Hepatocyte (in vitro differentiated cells): ENCODE data around the gene KRTAP12-4. TPM values are rescaled to one million over a fixed set of nuclear protein-coding genes. Genes with fewer than 3 reads are reported as not detected.
"Not testable (repeated sequence)": the region's sequence is repeated elsewhere in the genome, so short reads cannot be mapped to it uniquely, and the experiment has no call there.

Source experiments
- DNase-seq: peaks from one replicate; pipeline ENCODE4 v3.0.0-alpha.2; 2016; ENCODE audit warnings: low spot score
- H2AFZ ChIP-seq: fragments of 200-600 bp; sonication (generic); 2 replicates; pipeline ENCODE4 v1.6.0; 2016; ENCODE audit warnings: antibody characterized with exemption, mild to moderate bottlenecking
- H3K27ac ChIP-seq: fragments of 200-600 bp; sonication (generic); 2 replicates; pipeline ENCODE4 v1.5.1; 2016; ENCODE audit warnings: mild to moderate bottlenecking
- H3K27me3 ChIP-seq: fragments of 200-600 bp; sonication (generic); 2 replicates; pipeline ENCODE4 v1.6.1; 2016
- H3K36me3 ChIP-seq: fragments of 200-600 bp; sonication (generic); replicated peaks from 2 replicates; pipeline ENCODE4 v1.5.1; 2016; ENCODE audit warnings: low read depth; ENCODE audit not compliant: insufficient read depth
- H3K4me1 ChIP-seq: fragments of 200-600 bp; sonication (generic); 2 replicates; pipeline ENCODE4 v1.5.1; 2016; ENCODE audit warnings: mild to moderate bottlenecking, moderate library complexity; ENCODE audit not compliant: insufficient read depth
- H3K4me2 ChIP-seq: fragments of 200-600 bp; sonication (generic); 2 replicates; pipeline ENCODE4 v1.6.0; 2016
- H3K4me3 ChIP-seq: fragments of 200-600 bp; sonication (generic); 2 replicates; pipeline ENCODE4 v1.5.1; 2016; ENCODE audit warnings: mild to moderate bottlenecking
- H3K79me2 ChIP-seq: fragments of 200-600 bp; sonication (generic); 2 replicates; pipeline ENCODE4 v1.6.0; 2017; ENCODE audit warnings: mild to moderate bottlenecking
- H3K9me2 ChIP-seq: fragments of 200-600 bp; sonication (generic); replicated peaks from 2 replicates; pipeline ENCODE4 v1.6.0; 2017; ENCODE audit warnings: mild to moderate bottlenecking; ENCODE audit not compliant: insufficient read depth
- H3K9me3 ChIP-seq: fragments of 200-600 bp; sonication (generic); 2 replicates; pipeline ENCODE4 v1.5.1; 2016; ENCODE audit warnings: low read depth, mild to moderate bottlenecking
- H4K20me1 ChIP-seq: fragments of 200-600 bp; sonication (generic); 2 replicates; pipeline ENCODE4 v1.6.0; 2016; ENCODE audit warnings: mild to moderate bottlenecking; ENCODE audit not compliant: insufficient read depth, poor library complexity, severe bottlenecking
- CTCF ChIP-seq: fragments of 200-600 bp; sonication (generic); IDR thresholded peaks from 2 replicates; pipeline ENCODE4 v1.5.1; 2016; ENCODE audit warnings: antibody characterized with exemption, mild to moderate bottlenecking; ENCODE audit not compliant: poor library complexity
- EZH2 ChIP-seq: fragments of 200-600 bp; sonication (generic); IDR thresholded peaks from 2 replicates; pipeline ENCODE4 v1.6.1; 2016; ENCODE audit warnings: antibody characterized with exemption, mild to moderate bottlenecking, borderline replicate concordance
- EZH2phosphoT487 ChIP-seq: fragments of 200-600 bp; sonication (generic); IDR thresholded peaks from one replicate; pipeline ENCODE4 v1.6.1; 2018; ENCODE audit warnings: antibody characterized with exemption, mild to moderate bottlenecking, low read depth, moderate library complexity; ENCODE audit not compliant: unreplicated experiment, severe bottlenecking
- WGBS: methylation state at CpG from one replicate; pipeline ENCODE4 v1.1.6; 2016; ENCODE audit warnings: low lambda C conversion rate; ENCODE audit errors: missing lambda C conversion rate; 5-methylcytosine and 5-hydroxymethylcytosine counted together
- polyA plus RNA-seq: library from polyadenylated mRNA; unstranded; fragments of >200 nt; fragmentation: Nextera tagmentation; extraction: Ambion mirVana; gene quantifications from 2 replicates; pipeline ENCODE4 v1.2.1, GENCODE V29; 2016
- total RNA-seq: library from RNA; depleted of rRNA; stranded (reverse); fragments of >200 nt; gene quantifications from 2 replicates; pipeline ENCODE4 v1.2.3, GENCODE V29; 2014

Gene KRTAP12-4
- total and polyA plus RNA-seq, 2 experiments from 2014 or later = not detected

- no peak overlapping the region for H3K4me2 ChIP-seq
- H3K4me3 ChIP-seq = no peak overlapping the region
- no peak overlapping the region for H2AFZ ChIP-seq
- TF ChIP-seq EZH2phosphoT487 (no peak), CTCF (no peak), EZH2 (no peak)
- H3K36me3 ChIP-seq = no peaks in the 10 kb centered on the region
- no peaks in the 10 kb centered on the region for H3K9me2 ChIP-seq
- H3K27ac ChIP-seq = no peak overlapping the region
- H3K4me1 ChIP-seq = peaks cover 3% of the 10 kb centered on the region
- H3K79me2 ChIP-seq = no peaks in the 10 kb centered on the region
- no peak for DNase-seq
- no peaks in the 10 kb centered on the region for H3K9me3 ChIP-seq
- WGBS = 69% methylated on average over 21 of the region's 21 CpGs
- H3K27me3 ChIP-seq = peaks cover 48% of the 10 kb centered on the region
- no peaks in the 10 kb centered on the region for H4K20me1 ChIP-seq
Observed at GRCh38 chr21:44700101-44701022, 45.9 kb upstream of the KRTAP12-4 start.

DNA sequence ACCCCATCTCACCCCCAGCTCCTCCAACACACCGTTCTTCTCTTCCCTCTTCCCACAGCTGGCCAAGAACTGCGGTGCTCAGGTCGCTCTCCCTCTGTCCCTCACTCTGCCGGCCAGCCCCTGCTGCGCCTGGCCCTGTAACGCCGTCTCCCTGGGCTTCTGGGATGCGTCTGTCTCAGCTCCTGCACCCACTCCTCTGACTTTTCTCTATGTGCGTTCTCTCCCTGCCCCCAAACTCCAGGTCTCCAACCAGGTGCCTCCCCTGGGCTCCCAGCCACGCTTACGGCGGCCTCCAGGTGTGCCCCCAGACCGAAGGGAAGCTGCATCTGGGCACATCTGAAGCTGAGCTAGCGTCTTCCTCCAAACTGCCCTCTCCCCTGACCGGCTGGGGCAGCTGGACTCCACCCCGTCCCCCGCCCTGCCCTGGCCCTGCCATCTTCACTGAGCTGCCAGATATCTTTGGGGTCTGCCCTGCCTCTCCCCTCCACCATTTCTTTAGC lies 45.1 kb upstream of the KRTAP12-4 start:
- Histone ChIP-seq H3K27me3 (peaks cover 41% of the 10 kb centered on the region), H3K27ac (no peak overlapping the region), H3K9me2 (no peaks in the 10 kb centered on the region), H3K9me3 (no peaks in the 10 kb centered on the region), H3K79me2 (no peaks in the 10 kb centered on the region), H3K4me1 (peaks cover 3% of the 10 kb centered on the region), H3K4me2 (no peak overlapping the region), H2AFZ (no peak overlapping the region), H3K36me3 (no peaks in the 10 kb centered on the region), H4K20me1 (no peaks in the 10 kb centered on the region), H3K4me3 (no peak overlapping the region)
- no peak for DNase-seq
- WGBS = 73% methylated on average over 12 of the region's 17 CpGs
- TF ChIP-seq CTCF = no peak
- no peak for TF ChIP-seq EZH2phosphoT487
- TF ChIP-seq EZH2 = no peak

DNA sequence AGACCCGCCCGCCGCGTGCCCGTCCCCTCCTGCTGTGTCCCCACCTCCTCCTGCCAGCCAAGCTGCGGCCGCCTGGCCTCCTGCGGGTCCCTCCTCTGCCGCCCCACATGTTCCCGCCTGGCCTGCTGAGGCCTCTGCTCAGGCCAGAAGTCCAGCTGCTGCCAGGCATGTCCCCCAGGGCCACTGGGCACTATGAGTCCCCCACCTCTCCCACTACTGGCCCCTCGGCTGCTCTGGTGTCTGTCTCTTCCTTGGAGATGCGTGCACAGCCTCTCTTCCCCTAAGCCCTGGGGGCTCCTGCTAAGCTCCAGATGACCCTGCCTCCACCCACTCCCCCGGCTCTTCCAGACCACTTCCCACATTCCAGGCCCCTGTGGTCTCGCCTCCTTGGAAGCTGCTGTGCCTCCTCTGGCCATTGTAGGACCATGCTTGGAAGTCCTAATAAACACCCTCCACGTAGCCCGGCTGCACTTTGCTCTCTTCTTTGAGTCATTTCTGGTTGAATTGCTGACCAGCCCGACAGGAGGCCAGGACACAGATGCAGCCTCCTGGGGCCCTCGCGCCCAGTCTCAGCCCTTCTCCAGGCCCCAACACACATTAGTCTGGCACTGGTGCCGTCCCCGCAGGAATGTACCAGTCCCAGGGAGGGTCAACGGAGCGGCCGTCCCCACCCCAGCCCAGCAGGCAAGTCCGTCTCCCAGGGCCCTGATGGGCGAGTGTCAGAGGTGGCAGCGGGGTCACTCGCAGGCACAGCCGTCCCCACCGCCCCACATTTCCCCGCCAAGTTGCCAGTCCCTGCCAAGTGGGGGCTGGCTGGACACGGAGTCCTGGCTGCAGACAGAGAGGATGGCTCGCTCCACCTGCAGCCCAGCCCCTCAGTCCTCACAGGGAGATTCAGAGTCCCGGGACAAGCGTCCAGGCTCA lies 43.6 kb upstream of the KRTAP12-4 start:
- Histone ChIP-seq H4K20me1 (no peaks in the 10 kb centered on the region), H3K27ac (no peak overlapping the region), H3K27me3 (peaks cover 26% of the 10 kb centered on the region), H3K79me2 (no peaks in the 10 kb centered on the region), H3K4me1 (peaks cover 3% of the 10 kb centered on the region), H2AFZ (no peak overlapping the region), H3K9me3 (peaks cover 6% of the 10 kb centered on the region), H3K4me3 (no peak overlapping the region), H3K4me2 (no peak overlapping the region), H3K9me2 (no peaks in the 10 kb centered on the region), H3K36me3 (no peaks in the 10 kb centered on the region)
- TF ChIP-seq EZH2 (no peak), CTCF (no peak), EZH2phosphoT487 (no peak)
- peak; percentile 50 for DNase-seq
- 50% methylated on average over 17 of the region's 35 CpGs for WGBS

DNA sequence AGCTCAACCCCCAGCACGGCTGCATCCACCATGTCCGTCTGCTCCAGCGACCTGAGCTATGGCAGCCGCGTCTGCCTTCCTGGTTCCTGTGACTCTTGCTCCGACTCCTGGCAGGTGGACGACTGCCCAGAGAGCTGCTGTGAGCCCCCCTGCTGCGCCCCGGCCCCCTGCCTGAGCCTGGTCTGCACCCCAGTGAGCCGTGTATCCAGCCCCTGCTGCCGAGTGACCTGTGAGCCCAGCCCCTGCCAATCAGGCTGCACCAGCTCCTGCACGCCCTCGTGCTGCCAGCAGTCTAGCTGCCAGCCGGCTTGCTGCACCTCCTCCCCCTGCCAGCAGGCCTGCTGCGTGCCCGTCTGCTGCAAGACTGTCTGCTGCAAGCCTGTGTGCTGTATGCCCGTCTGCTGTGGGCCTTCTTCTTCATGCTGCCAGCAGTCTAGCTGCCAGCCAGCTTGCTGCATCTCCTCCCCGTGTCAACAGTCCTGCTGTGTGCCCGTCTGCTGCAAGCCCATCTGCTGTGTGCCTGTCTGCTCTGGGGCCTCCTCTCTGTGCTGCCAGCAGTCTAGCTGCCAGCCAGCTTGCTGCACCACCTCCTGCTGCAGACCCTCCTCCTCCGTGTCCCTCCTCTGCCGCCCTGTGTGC lies 42.8 kb upstream of the KRTAP12-4 start, which contains the start of gene KRTAP10-12:
TSS of gene KRTAP10-12 (plus strand) at position 1 of the 639 bp plus-strand sequence. CDS start at position 31, 30 bp downstream.
- peaks cover 24% of the 10 kb centered on the region for H3K27me3 ChIP-seq
- H4K20me1 ChIP-seq, H3K27ac ChIP-seq: not testable (repeated sequence)

More for the DNA sequence above, 42.8 kb upstream of the KRTAP12-4 start, which contains the start of gene KRTAP10-12:
- DNase-seq, H3K36me3 ChIP-seq, H2AFZ ChIP-seq, H3K4me2 ChIP-seq, H3K9me2 ChIP-seq, H3K9me3 ChIP-seq, H3K4me3 ChIP-seq, H3K4me1 ChIP-seq, H3K79me2 ChIP-seq: not testable (repeated sequence)
- whole genome bisulfite sequencing = 69% methylated on average over 14 of the region's 21 CpGs
